Measurements from ENCODE around the gene WDHD1. TPM values are rescaled to one million over a fixed set of nuclear protein-coding genes. Genes with fewer than 3 reads are reported as not detected.

Gene WDHD1
- total and polyA plus RNA-seq, 2 of the 8 experiments (the other 6 are each of a cell fraction or from before 2014, with no cell fraction given) = 17.8 to 87.9 TPM

GRCh38 chr14:55059333-55059732, 32.4 kb upstream of the WDHD1 start:
- Histone ChIP-seq H3K79me2 (ENCODE audit: control insufficient read depth in 1 of 2, insufficient read depth in 2 of 2, low read length in 2 of 2) (peaks cover 11 to 71% of the 10 kb centered on the region in 2 experiments), H4K8ac (ENCODE audit: extremely low read depth, insufficient read depth, low read length) (no peak overlapping the region), H3K79me1 (ENCODE audit: low read depth, low read length) (peaks cover 2% of the 10 kb centered on the region; the same call in 1 of the 2 replicates), H3K9me3 (ENCODE audit: insufficient read depth in 2 of 2, low read depth in 1 of 2, low read length in 1 of 2) (no peaks in the 10 kb centered on the region), H3K18ac (ENCODE audit: extremely low read depth, low read length) (no peak overlapping the region), H4K5ac (ENCODE audit: insufficient read length, low read depth, low read length) (no peak overlapping the region), H3K27ac (ENCODE audit: low read depth, low read length) (no peak overlapping the region), H2AFZ (ENCODE audit: low read length) (no peak overlapping the region), H2BK12ac (ENCODE audit: low read depth, low read length) (no peak overlapping the region), H3K4ac (replicated peaks; ENCODE audit: insufficient read length, low read depth, low read length) (no peak overlapping the region), H3K23ac (ENCODE audit: insufficient read length) (no peak overlapping the region), H3K14ac (ENCODE audit: insufficient read length) (no peak overlapping the region), H3K4me3 (ENCODE audit: extremely low read depth in 1 of 4, insufficient read depth in 2 of 4, low read depth in 3 of 4, low read length in 4 of 4) (no peak overlapping the region), H3K4me2 (ENCODE audit: insufficient read depth in 1 of 2, low read depth in 2 of 2, low read length in 2 of 2) (no peak overlapping the region), H3K56ac (replicated peaks; ENCODE audit: insufficient read length, low read depth, low read length) (no peak overlapping the region), H3K4me1 (replicated peaks in 1 of 4; ENCODE audit: control insufficient read depth in 3 of 4, insufficient read depth in 4 of 4, low read length in 3 of 4) (no peaks in the 10 kb centered on the region), H2BK120ac (replicated peaks; ENCODE audit: low read depth, low read length) (no peak overlapping the region), H2BK5ac (ENCODE audit: low read depth, low read length) (no peak overlapping the region), H4K20me1 (replicated peaks in 1 of 2; ENCODE audit: control insufficient read depth in 1 of 2, insufficient read depth in 2 of 2, low read length in 2 of 2) (peaks cover 6 to 7% of the 10 kb centered on the region in 2 experiments), H3K23me2 (ENCODE audit: low read depth, low read length) (no peaks in the 10 kb centered on the region), H3K9ac (replicated peaks in 1 of 4; ENCODE audit: extremely low read depth in 1 of 4, low read depth in 3 of 4, low read length in 3 of 4) (no peak overlapping the region), H2BK20ac (ENCODE audit: low read length) (no peak overlapping the region), H2BK15ac (ENCODE audit: low read length) (no peak overlapping the region), H4K91ac (replicated peaks; ENCODE audit: insufficient read length, low read length) (no peak overlapping the region), H3K27me3 (replicated peaks in 1 of 4; ENCODE audit: control insufficient read depth in 3 of 4, extremely low read depth in 1 of 4, insufficient read depth in 3 of 4, low read length in 3 of 4) (no peaks in the 10 kb centered on the region), H2AK5ac (ENCODE audit: low read depth, low read length) (no peak overlapping the region), H3K36me3 (ENCODE audit: control insufficient read depth in 2 of 4, insufficient read depth in 4 of 4, low read length in 3 of 4) (peaks cover 8 to 49% (median 15%) of the 10 kb centered on the region in 4 experiments)
- no peak for FAIRE-seq
- WGBS, 2 experiments (ENCODE audit: extremely low coverage in 1 of 2, insufficient coverage in 1 of 2, insufficient read length in 1 of 2, insufficient replicate concordance in 2 of 2, low coverage in 1 of 2, low lambda C conversion rate in 2 of 2, missing lambda C conversion rate in 1 of 2) = 99% methylated on average over 5 of the region's 5 CpGs; no CpG with 5 or more reads in 1 of the 2 experiments
- ChIA-PET POLR2A (ENCODE audit: partially characterized antibody) (interaction anchor here (0.6 to 3.8 kb wide), 9 partner anchors 7 to 320 kb away, joined by 3 to 20 read pairs (median 5); partner anchors contain the start of genes MAPK1IP1L, SOCS4 and WDHD1), CTCF (ENCODE audit: partially characterized antibody) (interaction anchor here (0.7 to 1.1 kb wide), 3 partner anchors 8 to 13 kb away, joined by 3 to 4 read pairs (median 3); partner anchors contain the start of gene MAPK1IP1L)
- TF ChIP-seq HDAC6 (IDR thresholded peaks at IDR 0.05; ENCODE audit: low read depth, low read length) (no peak), YY1 (IDR thresholded peaks at IDR 0.05; ENCODE audit: low read depth, low read length) (no peak), POLR2AphosphoS5 (IDR thresholded peaks at IDR 0.05; ENCODE audit: low read depth, low read length) (no peak), JUN (IDR thresholded peaks at IDR 0.05; ENCODE audit: low read depth, low read length) (no peak), CBX8 (IDR thresholded peaks at IDR 0.05; ENCODE audit: borderline replicate concordance, low read depth, low read length) (no peak), EP300 (IDR thresholded peaks at IDR 0.05; ENCODE audit: borderline replicate concordance in 1 of 2, low read depth in 2 of 2, low read length in 2 of 2) (no peak), USF2 (IDR thresholded peaks at IDR 0.05; ENCODE audit: low read length) (no peak)
- TF ChIP-seq, protein P1, sequence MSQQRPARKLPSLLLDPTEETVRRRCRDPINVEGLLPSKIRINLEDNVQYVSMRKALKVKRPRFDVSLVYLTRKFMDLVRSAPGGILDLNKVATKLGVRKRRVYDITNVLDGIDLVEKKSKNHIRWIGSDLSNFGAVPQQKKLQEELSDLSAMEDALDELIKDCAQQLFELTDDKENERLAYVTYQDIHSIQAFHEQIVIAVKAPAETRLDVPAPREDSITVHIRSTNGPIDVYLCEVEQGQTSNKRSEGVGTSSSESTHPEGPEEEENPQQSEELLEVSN (IDR thresholded peaks at IDR 0.05) = no peak
- TF ChIP-seq, protein P2, sequence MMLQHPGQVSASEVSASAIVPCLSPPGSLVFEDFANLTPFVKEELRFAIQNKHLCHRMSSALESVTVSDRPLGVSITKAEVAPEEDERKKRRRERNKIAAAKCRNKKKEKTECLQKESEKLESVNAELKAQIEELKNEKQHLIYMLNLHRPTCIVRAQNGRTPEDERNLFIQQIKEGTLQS (IDR thresholded peaks at IDR 0.05; ENCODE audit: insufficient read depth, low read depth, low read length) = no peak
- no peak for DNase-seq (ENCODE audit: low read depth in 1 of 2, low spot score in 2 of 2)

Measured in H1 (cell line).